Measurements from ENCODE around the gene PRAMEF2. TPM values are rescaled to one million over a fixed set of nuclear protein-coding genes. Genes with fewer than 3 reads are reported as not detected.
"Not testable (repeated sequence)": the region's sequence is repeated elsewhere in the genome, so short reads cannot be mapped to it uniquely, and the experiment has no call there.

The PRAMEF2 gene
- total RNA-seq, 1 experiment from 2014 or later: not detected

DNA sequence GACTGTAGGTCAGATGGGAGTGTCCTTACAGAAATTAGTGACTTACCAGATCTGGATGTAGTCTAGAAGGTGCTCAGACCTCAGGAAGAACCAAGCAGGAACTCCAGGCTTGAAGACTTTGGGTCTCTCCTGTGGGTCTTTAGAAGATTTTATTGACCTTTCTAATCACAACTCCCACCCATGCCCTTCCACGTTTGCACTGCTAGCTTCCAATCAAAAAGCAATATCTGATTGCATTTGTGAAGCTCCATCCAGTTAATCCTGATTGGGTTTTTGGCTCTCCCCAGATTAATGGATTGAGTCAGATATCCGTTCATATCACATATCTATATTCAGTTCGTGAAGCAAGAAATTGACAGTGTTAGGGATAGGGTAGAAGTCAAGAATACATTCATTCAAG, 25.6 kb upstream of the PRAMEF2 start, which contains the start of gene PRAMEF11:
Gene PRAMEF11, minus strand, starts transcription at position 101 of the 400 bp plus-strand sequence. CDS start 2,621 bp downstream, outside the sequence.
- not testable (repeated sequence) for DNase-seq; H3K23me2 ChIP-seq (ENCODE audit: insufficient read length, low read depth, low read length, poor library complexity, severe bottlenecking); H4K20me1 ChIP-seq (ENCODE audit: control insufficient read depth, insufficient read depth, insufficient read length); H2BK15ac ChIP-seq (ENCODE audit: low read depth, low read length); H3K23ac ChIP-seq (ENCODE audit: insufficient read length, low read depth, low read length); H3K4me2 ChIP-seq (ENCODE audit: insufficient read depth, insufficient read length, low read length); H2AK5ac ChIP-seq (ENCODE audit: insufficient read length, low read length); H3K27ac ChIP-seq (ENCODE audit: insufficient read length, low read depth, low read length); H3K79me1 ChIP-seq (ENCODE audit: insufficient read depth, low read depth, low read length, poor library complexity, severe bottlenecking); H3K56ac ChIP-seq (ENCODE audit: insufficient read length, low read depth, low read length); H3K27me3 ChIP-seq (ENCODE audit: insufficient read depth, low read length); H3K4me1 Mint-ChIP-seq; H3K79me2 ChIP-seq (ENCODE audit: insufficient read depth, low read length); H2AFZ ChIP-seq (ENCODE audit: low read length); H3K27me3 Mint-ChIP-seq (ENCODE audit: low read depth); H4K8ac ChIP-seq (replicated peaks; ENCODE audit: insufficient read length, low read depth, low read length); H2BK5ac ChIP-seq (ENCODE audit: insufficient read length, low read length); H2BK120ac ChIP-seq (ENCODE audit: low read depth, low read length, poor library complexity, severe bottlenecking); H4K5ac ChIP-seq (ENCODE audit: insufficient read length, low read depth, low read length); H3K18ac ChIP-seq (ENCODE audit: insufficient read length, low read depth, low read length); H3K9ac ChIP-seq (ENCODE audit: extremely low read depth, insufficient read length, low read length); H3K27ac Mint-ChIP-seq; H2BK12ac ChIP-seq (ENCODE audit: insufficient read length, low read depth, low read length); H4K91ac ChIP-seq (ENCODE audit: insufficient read length, low read depth, low read length); H3K14ac ChIP-seq (ENCODE audit: insufficient read depth, low read length); H2BK20ac ChIP-seq (ENCODE audit: low read depth, low read length, poor library complexity, severe bottlenecking); H3K4ac ChIP-seq (ENCODE audit: low read depth, low read length); H3K9me3 ChIP-seq (ENCODE audit: control insufficient read depth, low read depth, low read length); H3T11ph ChIP-seq (ENCODE audit: low read length); H3K4me3 Mint-ChIP-seq; H3K4me1 ChIP-seq (ENCODE audit: insufficient read depth, low read length)
- no CpG with 5 or more reads among the region's 3 CpGs for WGBS (ENCODE audit: extremely low coverage, insufficient read length, low lambda C conversion rate)
- Mint-ChIP-seq H3K36me3 (ENCODE audit: insufficient read depth in 1 of 3, low read depth in 3 of 3) (peaks cover 0 to 21% (median 4%) of the 10 kb centered on the region in 3 experiments; a peak in 2 of 7 replicates), H3K9me3 (peaks cover 61 to 66% of the 10 kb centered on the region in 2 experiments)

DNA sequence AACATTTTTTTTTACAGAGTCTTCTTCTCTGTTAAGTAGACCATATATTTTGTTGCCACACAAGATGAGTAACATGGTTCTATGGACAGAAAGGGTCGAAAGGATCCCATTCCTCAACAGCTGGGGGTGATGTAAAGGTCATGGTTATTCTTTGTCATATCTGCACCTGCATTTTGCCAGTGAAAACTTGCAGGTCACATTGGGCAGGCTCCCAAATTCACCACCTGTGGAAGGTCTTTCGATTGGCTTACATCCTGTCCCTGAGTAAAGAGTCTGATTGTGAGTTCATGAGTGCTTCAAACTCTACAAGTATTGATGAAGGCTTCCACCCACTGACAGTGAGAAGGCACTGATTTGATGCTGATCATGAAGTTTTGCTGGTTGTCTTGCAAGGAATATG, 23.6 kb upstream of the PRAMEF2 start:
- not testable (repeated sequence) for H4K5ac ChIP-seq (ENCODE audit: insufficient read length, low read depth, low read length); H3K4ac ChIP-seq (ENCODE audit: low read depth, low read length); H3K23ac ChIP-seq (ENCODE audit: insufficient read length, low read depth, low read length); H3K27ac ChIP-seq (ENCODE audit: insufficient read length, low read depth, low read length); H3K4me2 ChIP-seq (ENCODE audit: insufficient read depth, insufficient read length, low read length); H3K27me3 Mint-ChIP-seq (ENCODE audit: low read depth); H3K56ac ChIP-seq (ENCODE audit: insufficient read length, low read depth, low read length); H3K27ac Mint-ChIP-seq; H2BK12ac ChIP-seq (ENCODE audit: insufficient read length, low read depth, low read length); H3K4me3 Mint-ChIP-seq; H3T11ph ChIP-seq (ENCODE audit: low read length); H2BK15ac ChIP-seq (ENCODE audit: low read depth, low read length); H4K91ac ChIP-seq (ENCODE audit: insufficient read length, low read depth, low read length); H2AFZ ChIP-seq (ENCODE audit: low read length); H3K4me1 Mint-ChIP-seq; H2BK5ac ChIP-seq (ENCODE audit: insufficient read length, low read length); H2BK20ac ChIP-seq (ENCODE audit: low read depth, low read length, poor library complexity, severe bottlenecking); H3K79me2 ChIP-seq (ENCODE audit: insufficient read depth, low read length); H3K9ac ChIP-seq (ENCODE audit: extremely low read depth, insufficient read length, low read length); H3K14ac ChIP-seq (ENCODE audit: insufficient read depth, low read length); H2BK120ac ChIP-seq (ENCODE audit: low read depth, low read length, poor library complexity, severe bottlenecking); H3K18ac ChIP-seq (ENCODE audit: insufficient read length, low read depth, low read length); H3K4me1 ChIP-seq (ENCODE audit: insufficient read depth, low read length); H3K79me1 ChIP-seq (ENCODE audit: insufficient read depth, low read depth, low read length, poor library complexity, severe bottlenecking); DNase-seq; H4K8ac ChIP-seq (replicated peaks; ENCODE audit: insufficient read length, low read depth, low read length); H2AK5ac ChIP-seq (ENCODE audit: insufficient read length, low read length); H3K27me3 ChIP-seq (ENCODE audit: insufficient read depth, low read length); H3K23me2 ChIP-seq (ENCODE audit: insufficient read length, low read depth, low read length, poor library complexity, severe bottlenecking); H4K20me1 ChIP-seq (ENCODE audit: control insufficient read depth, insufficient read depth, insufficient read length)
- peaks cover 18% of the 10 kb centered on the region for H3K9me3 ChIP-seq (ENCODE audit: control insufficient read depth, low read depth, low read length)
- Mint-ChIP-seq H3K36me3 (ENCODE audit: insufficient read depth in 1 of 3, low read depth in 3 of 3) (peaks cover 0 to 17% (median 4%) of the 10 kb centered on the region in 3 experiments; a peak in 4 of 7 replicates), H3K9me3 (peaks cover 62 to 72% of the 10 kb centered on the region in 2 experiments)
- WGBS (ENCODE audit: extremely low coverage, insufficient read length, low lambda C conversion rate): no CpG with 5 or more reads among the region's 2 CpGs

Data from H9 (cell line).